NCI-H1436 (cell line): ENCODE data around the gene NFATC2.
"Not testable (repeated sequence)": the region's sequence is repeated elsewhere in the genome, so short reads cannot be mapped to it uniquely, and the experiment has no call there.

Source experiments
- DNase-seq: peaks from one replicate; lab custom pipeline; 2025; lab: John Stamatoyannopoulos, UW

Gene NFATC2

GRCh38 chr20:51354191-51354768 is 188.2 kb downstream of the NFATC2 start:
- no peak for DNase-seq

DNA sequence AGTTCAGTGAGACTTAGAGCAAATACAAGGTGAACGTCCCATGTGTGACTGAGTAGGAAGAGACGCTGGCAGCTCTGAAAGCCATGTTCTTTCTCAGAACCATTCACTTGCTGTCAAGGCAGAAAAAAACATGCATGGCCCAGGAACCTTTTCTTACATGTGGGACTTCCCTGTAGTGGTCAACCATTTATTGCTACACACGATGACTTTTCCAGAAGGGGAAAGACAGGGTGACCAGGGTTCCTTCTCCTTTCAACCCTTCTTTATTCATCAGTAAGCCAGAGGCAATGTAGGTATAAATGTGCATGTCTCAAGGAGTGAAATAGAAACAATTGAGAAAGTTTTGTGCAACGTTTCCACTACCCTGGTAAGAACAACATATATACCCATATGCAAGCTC is 189.0 kb downstream of the NFATC2 start:
- no peak for DNase-seq

- DNase-seq, result no peak
These were observed 189.7 kb downstream of the NFATC2 start for GRCh38 chr20:51352791-51353190.

DNA sequence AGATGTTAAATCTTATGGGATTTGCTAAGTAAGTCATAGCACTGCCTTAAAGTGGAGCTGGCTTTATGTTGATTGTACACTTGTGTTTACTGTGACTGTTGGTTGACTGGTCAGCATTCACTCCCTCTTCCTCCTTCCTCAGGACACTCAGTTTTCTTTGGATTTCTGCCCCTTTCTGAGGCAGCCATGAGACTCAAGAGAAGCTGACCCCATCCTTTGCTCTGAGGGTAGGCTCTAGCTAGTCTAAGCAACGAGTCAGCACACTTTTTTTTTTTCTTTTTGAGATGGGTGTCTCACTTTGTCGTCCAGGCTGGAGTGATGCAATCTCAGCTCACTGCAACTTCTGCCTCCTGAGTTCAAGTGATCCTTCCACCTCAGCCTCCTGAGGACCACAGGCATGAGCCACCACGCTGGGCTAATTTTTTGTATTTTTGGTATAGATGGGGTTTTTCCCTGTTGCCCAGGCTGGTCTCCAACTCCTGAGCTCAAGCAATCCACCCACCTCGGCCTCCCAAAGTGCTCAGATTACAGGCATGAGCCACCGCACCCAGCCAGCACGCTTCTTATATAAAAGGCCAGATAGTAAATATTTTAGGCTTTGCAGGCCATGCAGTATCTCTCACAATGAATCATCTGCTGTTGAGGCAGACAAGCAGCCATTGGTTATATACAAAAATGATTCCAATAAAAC is 191.4 kb downstream of the NFATC2 start:
- DNase-seq, result no peak

GRCh38 chr20:51348876-51349275 is 193.6 kb downstream of the NFATC2 start:
- DNase-seq, result no peak

DNA sequence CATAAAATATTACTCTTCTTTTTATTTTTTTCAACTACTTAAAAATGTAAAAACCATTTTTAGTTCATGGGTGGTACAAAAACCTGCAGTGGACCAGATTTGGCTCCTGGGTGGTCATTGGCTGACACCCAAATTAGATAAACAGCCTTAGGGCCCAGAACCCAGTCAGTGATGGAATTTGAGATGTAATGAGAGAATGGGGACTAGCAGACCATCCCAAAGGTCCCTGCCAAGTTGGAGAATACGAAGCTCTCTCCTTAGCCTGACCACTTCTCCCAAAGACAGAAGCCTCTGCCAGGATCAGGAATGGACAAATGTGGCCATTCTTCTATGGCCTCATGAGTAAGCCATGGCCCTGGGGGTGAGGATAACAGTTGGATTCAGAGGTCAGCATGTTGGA is 194.7 kb downstream of the NFATC2 start:
- DNase-seq, result no peak

DNA sequence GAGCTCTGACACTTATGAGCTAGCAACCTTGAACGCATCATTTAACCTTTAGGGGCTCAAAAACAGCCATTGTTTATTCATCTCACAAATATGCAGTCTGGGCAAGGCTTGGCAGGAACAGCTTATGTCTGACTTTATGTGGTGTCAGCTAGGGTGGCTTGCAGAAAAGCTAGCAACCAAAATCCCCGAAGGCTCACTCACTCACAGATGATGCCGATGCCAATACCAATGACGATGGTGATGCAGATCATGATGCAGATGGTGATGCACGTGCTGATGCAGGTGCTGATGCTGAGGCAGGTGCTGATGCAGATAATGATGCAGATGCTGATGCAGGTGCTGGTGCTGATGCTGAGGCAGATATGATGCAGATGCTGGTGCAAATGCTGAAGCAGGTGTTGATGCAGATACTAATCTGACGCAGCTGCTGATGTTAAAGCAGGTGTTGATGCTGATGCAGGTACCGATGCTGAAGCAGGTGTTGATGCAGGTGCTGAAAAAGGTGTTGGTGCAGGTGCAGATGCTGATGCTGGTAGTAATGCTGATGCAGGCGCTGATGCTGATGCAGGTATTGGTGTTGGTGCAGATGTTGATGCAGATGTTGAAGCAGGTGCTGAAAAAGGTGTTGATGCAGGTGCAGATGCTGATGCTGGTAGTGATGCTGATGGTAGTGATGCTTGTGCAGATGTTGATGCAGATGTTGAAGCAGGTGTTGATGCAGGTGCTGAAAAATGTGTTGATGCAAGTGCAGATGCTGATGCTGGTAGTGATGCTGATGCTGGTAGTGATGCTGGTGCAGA is 195.6 kb downstream of the NFATC2 start:
- DNase-seq, result no peak

DNA sequence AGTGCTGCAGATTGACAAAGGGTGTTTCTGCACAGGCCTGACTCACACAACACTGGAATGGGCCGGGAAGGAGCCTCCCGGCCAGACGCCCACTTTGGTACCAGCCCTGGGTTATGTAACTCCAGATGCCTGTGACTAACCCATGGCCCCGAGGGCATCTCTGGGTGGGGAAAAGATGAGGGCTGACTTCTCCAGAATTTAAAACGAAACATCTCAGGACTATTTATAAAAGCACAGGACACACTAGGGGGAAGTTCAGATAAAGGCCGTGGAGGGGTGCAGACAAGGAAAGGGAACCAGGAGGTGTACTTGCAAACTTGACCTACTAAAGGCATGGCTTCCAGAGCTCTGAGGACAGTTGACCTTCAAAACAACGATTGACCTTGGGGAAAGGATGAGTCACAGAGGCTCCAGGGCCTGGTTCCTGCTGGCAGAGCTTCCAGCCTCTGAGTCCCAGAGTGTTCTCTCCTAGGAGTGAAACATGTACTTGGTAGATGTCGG is 196.9 kb downstream of the NFATC2 start:
- DNase-seq, result no peak

DNA sequence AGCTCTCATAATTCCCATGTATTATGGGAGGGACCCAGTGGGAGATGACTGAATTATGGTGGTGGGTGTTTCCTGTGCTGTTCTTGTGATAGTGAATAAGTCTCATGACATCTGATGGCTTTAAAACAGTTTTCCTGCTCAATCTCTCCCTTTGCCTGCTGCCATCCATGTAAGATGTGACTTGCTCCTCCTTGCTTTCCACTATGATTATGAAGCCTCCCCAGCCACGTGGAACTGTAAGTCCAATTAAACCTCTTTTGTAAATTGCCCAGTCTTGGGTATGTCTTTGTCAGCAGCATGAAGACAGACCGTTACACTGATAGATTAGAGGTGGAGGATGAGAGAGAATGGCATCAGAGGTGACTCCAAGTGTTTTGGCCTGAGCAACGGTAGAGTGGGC is 198.7 kb downstream of the NFATC2 start:
- not testable (repeated sequence) for DNase-seq

GRCh38 chr20:51342510-51343236 is 199.8 kb downstream of the NFATC2 start:
- DNase-seq, result no peak

DNA sequence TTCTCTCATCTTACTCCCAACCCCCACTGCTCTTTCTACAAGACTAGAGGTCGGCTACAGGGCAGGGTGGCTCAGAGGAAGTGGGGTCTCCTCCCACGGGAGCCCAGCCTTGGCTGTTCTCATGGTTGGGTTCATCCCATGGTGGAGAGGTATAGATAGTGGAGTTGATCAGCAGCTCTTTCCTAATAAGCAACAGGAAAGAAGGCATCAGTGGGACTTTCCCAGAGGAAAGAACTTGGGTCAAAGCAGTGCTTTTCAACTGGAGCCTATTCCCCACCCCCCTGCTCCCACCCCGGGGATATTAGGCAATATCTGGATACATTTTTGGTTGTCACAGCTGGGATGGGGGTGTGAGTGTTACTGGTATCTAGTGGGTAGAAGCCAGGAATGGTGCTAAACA is 200.9 kb downstream of the NFATC2 start:
- DNase-seq, result no peak

- DNase-seq, result no peak
These were observed 202.1 kb downstream of the NFATC2 start for GRCh38 chr20:51340451-51340840.

GRCh38 chr20:51339721-51340450 is 202.6 kb downstream of the NFATC2 start:
- DNase-seq, result no peak

DNA sequence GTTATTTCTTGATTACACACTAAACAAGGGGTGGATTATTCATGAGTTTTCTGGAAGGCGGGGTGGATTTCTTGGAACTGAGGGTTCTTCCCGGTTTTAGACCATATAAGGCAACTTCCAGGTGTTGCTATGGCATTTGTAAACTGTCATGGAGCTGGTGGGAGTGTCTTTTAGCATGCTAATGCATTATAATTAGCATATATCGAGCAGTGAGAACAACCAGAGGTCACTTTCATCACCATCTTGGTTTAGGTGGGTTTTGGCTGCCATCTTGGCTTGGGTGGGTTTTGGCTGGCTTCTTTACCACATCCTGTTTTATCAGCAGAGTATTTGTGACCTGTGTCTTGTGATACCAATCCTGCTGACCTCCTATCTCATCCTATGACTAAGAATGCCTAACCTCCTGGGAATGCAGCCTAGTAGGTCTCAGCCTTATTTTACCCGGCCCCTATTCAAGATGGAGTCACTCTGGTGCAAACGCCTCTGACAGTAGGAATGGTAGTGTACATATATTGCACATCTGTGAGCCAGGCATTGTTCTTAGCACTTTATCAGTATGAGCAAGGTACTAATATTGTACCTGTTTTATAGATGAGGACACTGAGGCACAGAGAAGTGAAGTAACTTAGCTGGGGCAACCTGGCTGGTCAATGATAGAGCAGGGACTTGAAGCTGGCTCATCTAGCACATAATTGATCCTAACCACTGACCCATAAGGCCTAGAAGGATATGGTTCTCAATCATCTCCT is 203.7 kb downstream of the NFATC2 start:
- no peak for DNase-seq

DNA sequence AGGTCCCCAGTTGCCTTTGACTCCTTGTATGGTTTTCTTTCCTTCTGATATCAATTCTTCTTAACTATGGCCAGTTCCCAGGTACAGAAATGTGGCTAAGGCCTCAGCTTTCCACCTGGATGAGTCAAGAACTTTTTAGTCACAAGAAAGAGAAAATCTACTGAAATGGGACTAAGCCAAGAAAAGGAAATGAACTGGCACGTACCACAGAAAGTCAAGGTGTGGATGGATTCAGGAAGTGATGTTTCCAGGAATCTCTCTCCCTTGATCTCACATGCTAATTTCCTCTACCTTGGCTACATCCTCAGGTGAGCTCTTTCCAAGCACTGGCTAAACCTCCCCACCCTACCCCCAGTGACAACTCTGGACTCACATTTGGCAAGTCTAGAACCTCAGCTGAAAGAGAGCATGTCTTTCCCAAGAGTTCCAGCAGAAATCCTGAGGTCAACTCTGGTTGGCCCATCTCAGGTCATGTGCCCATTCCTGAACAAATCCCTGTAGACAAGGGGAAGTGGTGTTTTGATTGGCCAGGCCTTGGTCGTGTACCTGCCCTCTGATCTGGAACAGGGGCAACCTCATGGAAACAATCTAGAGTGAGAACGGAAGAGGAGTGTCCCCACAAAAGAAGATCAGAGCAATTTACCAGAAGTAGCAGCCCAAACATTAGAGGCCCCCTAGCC is 205.3 kb downstream of the NFATC2 start:
- no peak for DNase-seq
